MM.1S (cell line): Measurements from ENCODE around the gene TMPRSS6.

Experiments used
- DNase-seq: peaks from one replicate; pipeline ENCODE4 v3.0.0-alpha.2; 2015
- H2AFZ ChIP-seq: fragments of 300-600 bp; sonication (generic); 2 replicates; pipeline ENCODE4 v1.6.0; 2016; ENCODE audit warnings: antibody characterized with exemption, low read length
- H3F3A ChIP-seq: fragments of 300-600 bp; sonication (generic); 2 replicates; pipeline ENCODE4 v1.6.1; 2016; ENCODE audit warnings: mild to moderate bottlenecking, antibody characterized with exemption, low read length, moderate library complexity, mixed read lengths; ENCODE audit not compliant: insufficient read depth
- H3K27ac ChIP-seq: fragments of 300-600 bp; sonication (generic); 2 replicates; pipeline ENCODE4 v1.5.1; 2016; ENCODE audit warnings: mild to moderate bottlenecking, low read length
- H3K27me3 ChIP-seq: fragments of 300-600 bp; sonication (generic); replicated peaks from 2 replicates; pipeline ENCODE4 v1.6.0; 2016; ENCODE audit warnings: low read length; ENCODE audit not compliant: insufficient read depth
- H3K36me3 ChIP-seq: fragments of 300-600 bp; sonication (generic); replicated peaks from 2 replicates; pipeline ENCODE4 v1.6.1; 2016; ENCODE audit warnings: mild to moderate bottlenecking, low read length, mixed read lengths; ENCODE audit not compliant: insufficient read depth
- H3K4me1 ChIP-seq: fragments of 300-600 bp; sonication (generic); 2 replicates; pipeline ENCODE4 v1.6.1; 2016; ENCODE audit warnings: low read length, mixed read lengths
- H3K4me2 ChIP-seq: fragments of 300-600 bp; sonication (generic); 2 replicates; pipeline ENCODE4 v1.6.0; 2016; ENCODE audit warnings: low read depth, low read length
- H3K4me3 ChIP-seq: fragments of 300-600 bp; sonication (generic); 2 replicates; pipeline ENCODE4 v1.5.1; 2016; ENCODE audit warnings: low read length, mixed read lengths
- H3K79me2 ChIP-seq: fragments of 300-600 bp; sonication (generic); 2 replicates; pipeline ENCODE4 v1.6.1; 2016; ENCODE audit warnings: mixed run types, low read length, mixed read lengths
- H3K9ac ChIP-seq: fragments of 300-600 bp; sonication (generic); 2 replicates; pipeline ENCODE4 v1.6.1; 2016; ENCODE audit warnings: low read length, mixed read lengths
- H3K9me2 ChIP-seq: fragments of 300-600 bp; sonication (generic); replicated peaks from 2 replicates; pipeline ENCODE4 v1.6.1; 2016; ENCODE audit warnings: mild to moderate bottlenecking, low read length, mixed read lengths; ENCODE audit not compliant: insufficient read depth
- H3K9me3 ChIP-seq: fragments of 300-600 bp; sonication (generic); replicated peaks from 2 replicates; pipeline ENCODE4 v1.6.1; 2016; ENCODE audit warnings: mild to moderate bottlenecking, low read length, mixed read lengths; ENCODE audit not compliant: insufficient read depth
- H4K20me1 ChIP-seq: fragments of 300-600 bp; sonication (generic); 2 replicates; pipeline ENCODE4 v1.6.1; 2016; ENCODE audit warnings: mild to moderate bottlenecking, low read length, moderate library complexity, mixed read lengths; ENCODE audit not compliant: insufficient read depth
- EZH2 ChIP-seq: fragments of 300-600 bp; sonication (generic); optimal IDR thresholded peaks from 2 replicates; pipeline ENCODE3; 2017; ENCODE audit warnings: low read depth, mild to moderate bottlenecking, antibody characterized with exemption, low read length, mixed read lengths
- EZH2phosphoT487 ChIP-seq: fragments of 300-600 bp; sonication (generic); IDR thresholded peaks from 2 replicates; pipeline ENCODE4 v1.6.1; 2018; ENCODE audit warnings: antibody characterized with exemption, low read length
- TF ChIP-seq, protein P1 (sequence below): fragments of 300-600 bp; sonication (generic); IDR thresholded peaks from 2 replicates; pipeline ENCODE4 v1.5.1; 2016; ENCODE audit warnings: antibody characterized with exemption, low read length, mixed read lengths

TMPRSS6 gene

DNA sequence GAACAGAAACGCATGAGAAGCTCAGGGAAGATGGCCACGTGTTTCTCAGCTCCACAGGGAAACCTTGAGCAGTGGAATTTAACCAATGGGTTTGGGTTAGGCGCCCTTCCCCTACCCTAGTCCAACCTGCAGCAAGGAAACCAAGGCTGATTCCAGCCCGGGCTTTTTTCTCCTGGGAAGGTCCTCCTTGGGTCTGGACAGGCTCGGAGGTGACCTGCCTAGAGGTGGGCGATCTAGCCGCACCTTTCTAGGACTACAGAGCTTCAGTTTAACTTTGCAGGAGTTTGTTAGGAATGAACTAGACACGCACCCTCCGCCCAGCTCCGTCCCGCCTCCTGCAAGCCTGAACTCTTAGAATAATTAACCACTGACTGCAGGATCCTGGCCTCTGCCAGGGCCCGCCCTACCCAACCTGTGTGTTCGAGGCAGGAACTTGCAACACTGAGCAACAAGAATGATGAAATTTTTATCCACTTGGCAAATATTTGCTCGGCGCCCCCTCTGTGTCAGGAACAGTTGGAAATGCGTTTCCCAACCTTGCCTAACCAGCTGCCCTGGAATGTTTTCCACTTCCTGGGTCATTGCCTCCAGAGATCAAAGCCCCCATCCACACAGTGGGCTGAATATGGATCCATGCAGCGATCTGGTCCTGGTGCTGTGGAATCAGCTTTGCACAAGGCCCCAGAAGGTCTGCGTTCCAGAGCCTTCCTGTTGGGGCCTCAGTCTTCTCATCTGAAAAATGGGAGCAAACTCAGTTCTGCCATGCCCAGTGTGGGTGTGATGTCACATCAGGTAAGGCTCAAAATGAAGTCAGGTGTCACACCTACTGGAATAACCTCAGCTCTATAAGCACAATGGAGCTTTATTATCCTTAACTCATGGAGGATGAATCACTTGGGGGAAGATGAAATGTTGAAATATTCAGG lies 76.7 kb downstream of the TMPRSS6 start:
- Histone ChIP-seq H3K27me3 (peaks cover 25% of the 10 kb centered on the region), H3K9me3 (no peaks in the 10 kb centered on the region), H3K27ac (no peak overlapping the region), H3K4me1 (no peaks in the 10 kb centered on the region), H2AFZ (no peak overlapping the region), H3K9me2 (no peaks in the 10 kb centered on the region), H3K9ac (no peak overlapping the region), H3K79me2 (no peaks in the 10 kb centered on the region), H3K4me3 (no peak overlapping the region), H3K4me2 (no peak overlapping the region), H4K20me1 (no peaks in the 10 kb centered on the region), H3F3A (no peaks in the 10 kb centered on the region), H3K36me3 (no peaks in the 10 kb centered on the region)
- TF ChIP-seq EZH2phosphoT487: no peak
- TF ChIP-seq, protein P1, sequence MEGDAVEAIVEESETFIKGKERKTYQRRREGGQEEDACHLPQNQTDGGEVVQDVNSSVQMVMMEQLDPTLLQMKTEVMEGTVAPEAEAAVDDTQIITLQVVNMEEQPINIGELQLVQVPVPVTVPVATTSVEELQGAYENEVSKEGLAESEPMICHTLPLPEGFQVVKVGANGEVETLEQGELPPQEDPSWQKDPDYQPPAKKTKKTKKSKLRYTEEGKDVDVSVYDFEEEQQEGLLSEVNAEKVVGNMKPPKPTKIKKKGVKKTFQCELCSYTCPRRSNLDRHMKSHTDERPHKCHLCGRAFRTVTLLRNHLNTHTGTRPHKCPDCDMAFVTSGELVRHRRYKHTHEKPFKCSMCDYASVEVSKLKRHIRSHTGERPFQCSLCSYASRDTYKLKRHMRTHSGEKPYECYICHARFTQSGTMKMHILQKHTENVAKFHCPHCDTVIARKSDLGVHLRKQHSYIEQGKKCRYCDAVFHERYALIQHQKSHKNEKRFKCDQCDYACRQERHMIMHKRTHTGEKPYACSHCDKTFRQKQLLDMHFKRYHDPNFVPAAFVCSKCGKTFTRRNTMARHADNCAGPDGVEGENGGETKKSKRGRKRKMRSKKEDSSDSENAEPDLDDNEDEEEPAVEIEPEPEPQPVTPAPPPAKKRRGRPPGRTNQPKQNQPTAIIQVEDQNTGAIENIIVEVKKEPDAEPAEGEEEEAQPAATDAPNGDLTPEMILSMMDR: no peak
- no peak for DNase-seq

DNA sequence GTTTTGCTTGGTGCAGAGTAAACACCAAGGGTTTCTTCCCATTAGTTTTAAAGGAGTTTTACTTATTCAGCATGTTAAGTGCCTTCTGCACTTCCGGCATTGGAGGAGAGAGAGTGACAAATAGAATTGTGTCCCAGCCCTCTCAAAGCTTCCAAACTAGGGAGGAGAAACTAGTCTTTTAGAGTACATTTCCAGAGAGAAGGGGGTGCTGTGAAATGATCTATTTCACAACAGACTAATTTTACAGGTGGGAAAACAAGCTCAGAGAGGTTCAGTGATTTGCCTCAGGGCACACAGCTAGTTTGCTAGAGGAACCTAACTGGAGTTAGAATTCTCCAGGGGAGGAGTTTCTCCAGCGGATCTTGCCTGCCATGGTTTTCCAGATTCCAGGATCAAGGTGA lies 77.4 kb downstream of the TMPRSS6 start:
- H3K79me2 ChIP-seq: no peaks in the 10 kb centered on the region
- H3F3A ChIP-seq: no peaks in the 10 kb centered on the region
- H3K9ac ChIP-seq: no peak overlapping the region
- no peak for DNase-seq
- H3K27ac ChIP-seq: no peak overlapping the region
- TF ChIP-seq EZH2phosphoT487 (no peak), EZH2 (no peak)
- H3K4me1 ChIP-seq: no peaks in the 10 kb centered on the region
- no peak overlapping the region for H3K4me3 ChIP-seq
- H3K9me3 ChIP-seq: no peaks in the 10 kb centered on the region
- H3K4me2 ChIP-seq: no peak overlapping the region
- H3K9me2 ChIP-seq: no peaks in the 10 kb centered on the region
- peaks cover 19% of the 10 kb centered on the region for H3K27me3 ChIP-seq
- H4K20me1 ChIP-seq: no peaks in the 10 kb centered on the region
- H3K36me3 ChIP-seq: no peaks in the 10 kb centered on the region
- no peak overlapping the region for H2AFZ ChIP-seq

DNA sequence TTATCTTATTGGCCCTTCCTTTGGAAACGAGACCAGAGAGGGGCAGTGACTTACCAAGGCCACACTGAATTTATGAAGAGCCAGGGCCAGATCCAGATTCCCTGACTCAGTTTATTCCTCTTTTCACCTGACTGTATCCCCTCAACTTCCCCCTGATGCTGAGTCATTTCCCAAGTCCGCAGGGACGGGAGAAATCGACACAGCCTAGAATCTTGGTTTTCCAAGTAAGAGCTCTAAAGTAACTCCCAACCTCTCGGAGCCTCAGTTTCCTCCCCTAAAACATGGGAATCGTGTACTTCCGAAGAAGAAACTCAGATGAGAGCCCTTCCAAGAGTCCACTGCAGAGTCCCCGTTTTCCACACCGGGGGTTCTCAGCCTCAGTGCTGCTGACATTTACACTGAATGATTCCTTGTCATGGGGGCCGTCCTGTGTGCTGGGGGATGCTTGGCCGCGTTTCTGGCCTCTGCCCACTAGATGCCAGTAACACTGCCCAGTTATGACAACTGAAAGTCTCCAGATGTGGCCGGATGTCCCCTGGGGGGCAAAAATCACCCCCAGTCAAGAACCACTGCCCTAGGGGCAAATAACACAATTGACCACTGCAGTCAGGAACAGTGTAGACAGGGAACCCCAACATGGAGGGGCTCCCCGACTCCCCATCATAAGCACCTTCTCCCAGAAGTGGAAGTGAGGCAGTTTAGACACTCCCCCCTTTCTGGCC lies 78.8 kb downstream of the TMPRSS6 start:
- H2AFZ ChIP-seq: no peak overlapping the region
- H3K36me3 ChIP-seq: no peaks in the 10 kb centered on the region
- H3K27ac ChIP-seq: no peak overlapping the region
- H4K20me1 ChIP-seq: no peaks in the 10 kb centered on the region
- H3K27me3 ChIP-seq: peaks cover 13% of the 10 kb centered on the region
- no peak overlapping the region for H3K9ac ChIP-seq
- H3F3A ChIP-seq: no peaks in the 10 kb centered on the region
- no peaks in the 10 kb centered on the region for H3K79me2 ChIP-seq
- no peak for TF ChIP-seq EZH2
- no peak for TF ChIP-seq EZH2phosphoT487
- TF ChIP-seq, protein P1: no peak
- no peak overlapping the region for H3K4me2 ChIP-seq
- DNase-seq: no peak
- H3K4me1 ChIP-seq: peaks cover 6% of the 10 kb centered on the region
- no peak overlapping the region for H3K4me3 ChIP-seq
- H3K9me2 ChIP-seq: no peaks in the 10 kb centered on the region
- no peaks in the 10 kb centered on the region for H3K9me3 ChIP-seq
